ENCODE results near the gene PYY.

PYY gene

GRCh38 chr17:43917016-43917347 is 36.8 kb downstream of the PYY start:
- no peaks in the 10 kb centered on the region for H3K79me2 ChIP-seq (ENCODE audit: low read length)
- peak overlapping the region; percentile 37 for H2AFZ ChIP-seq (ENCODE audit: low read length)
- peak overlapping the region; percentile 65 for H3K4me3 ChIP-seq (ENCODE audit: low read length)
- H3K9ac ChIP-seq (ENCODE audit: low read length), result peak overlapping the region; percentile 43; the same call in 1 of the 2 replicates
- H3K9me2 ChIP-seq (replicated peaks; ENCODE audit: insufficient read depth, low read length), result no peaks in the 10 kb centered on the region
- no peaks in the 10 kb centered on the region for H4K20me1 ChIP-seq (ENCODE audit: insufficient read depth, low read length)
- no peaks in the 10 kb centered on the region for H3K36me3 ChIP-seq (replicated peaks; ENCODE audit: insufficient read depth, low read length)
- no peaks in the 10 kb centered on the region for H3K27me3 ChIP-seq (replicated peaks; ENCODE audit: insufficient read depth, low read length)
- H3K4me1 ChIP-seq (ENCODE audit: low read length), result no peaks in the 10 kb centered on the region
- TF ChIP-seq CTCF (IDR thresholded peaks at IDR 0.05; ENCODE audit: low read length) (no peak), EZH2phosphoT487 (IDR thresholded peaks at IDR 0.05; ENCODE audit: low read length) (no peak), EZH2 (optimal IDR thresholded peaks at IDR 0.05; ENCODE audit: low read depth, low read length) (no peak)
- no peak for DNase-seq
- H3K4me2 ChIP-seq (ENCODE audit: low read depth, low read length), result peak overlapping the region; percentile 56
- peak overlapping the region; percentile 49; the same call in 1 of the 2 replicates for H3K27ac ChIP-seq (ENCODE audit: low read length)
- no peaks in the 10 kb centered on the region for H3K9me3 ChIP-seq (replicated peaks; ENCODE audit: insufficient read depth, low read length)
- H3F3A ChIP-seq (ENCODE audit: insufficient read depth, low read length), result peaks cover 2% of the 10 kb centered on the region; the same call in 1 of the 2 replicates

GRCh38 chr17:43916385-43916784 is 37.4 kb downstream of the PYY start:
- peak overlapping the region; percentile 43; the same call in 1 of the 2 replicates for H3K9ac ChIP-seq (ENCODE audit: low read length)
- no peaks in the 10 kb centered on the region for H3K79me2 ChIP-seq (ENCODE audit: low read length)
- H3K27me3 ChIP-seq (replicated peaks; ENCODE audit: insufficient read depth, low read length), result no peaks in the 10 kb centered on the region
- no peaks in the 10 kb centered on the region for H4K20me1 ChIP-seq (ENCODE audit: insufficient read depth, low read length)
- H3F3A ChIP-seq (ENCODE audit: insufficient read depth, low read length), result peaks cover 2% of the 10 kb centered on the region; the same call in 1 of the 2 replicates
- H3K9me3 ChIP-seq (replicated peaks; ENCODE audit: insufficient read depth, low read length), result no peaks in the 10 kb centered on the region
- no peaks in the 10 kb centered on the region for H3K4me1 ChIP-seq (ENCODE audit: low read length)
- TF ChIP-seq CTCF (IDR thresholded peaks at IDR 0.05; ENCODE audit: low read length) (peak; percentile 25), EZH2phosphoT487 (IDR thresholded peaks at IDR 0.05; ENCODE audit: low read length) (no peak), EZH2 (optimal IDR thresholded peaks at IDR 0.05; ENCODE audit: low read depth, low read length) (no peak)
- no peaks in the 10 kb centered on the region for H3K36me3 ChIP-seq (replicated peaks; ENCODE audit: insufficient read depth, low read length)
- H3K9me2 ChIP-seq (replicated peaks; ENCODE audit: insufficient read depth, low read length), result no peaks in the 10 kb centered on the region
- peak overlapping the region; percentile 65 for H3K4me3 ChIP-seq (ENCODE audit: low read length)
- peak overlapping the region; percentile 49; the same call in 1 of the 2 replicates for H3K27ac ChIP-seq (ENCODE audit: low read length)
- peak; percentile 8 for DNase-seq
- H3K4me2 ChIP-seq (ENCODE audit: low read depth, low read length), result peak overlapping the region; percentile 56
- H2AFZ ChIP-seq (ENCODE audit: low read length), result peak overlapping the region; percentile 37

GRCh38 chr17:43915559-43915958 is 38.2 kb downstream of the PYY start:
- Histone ChIP-seq H2AFZ (ENCODE audit: low read length) (no peak overlapping the region), H3K79me2 (ENCODE audit: low read length) (no peaks in the 10 kb centered on the region), H3K36me3 (replicated peaks; ENCODE audit: insufficient read depth, low read length) (no peaks in the 10 kb centered on the region), H3K9me3 (replicated peaks; ENCODE audit: insufficient read depth, low read length) (no peaks in the 10 kb centered on the region), H3K9ac (ENCODE audit: low read length) (no peak overlapping the region), H3K9me2 (replicated peaks; ENCODE audit: insufficient read depth, low read length) (no peaks in the 10 kb centered on the region), H3K27me3 (replicated peaks; ENCODE audit: insufficient read depth, low read length) (no peaks in the 10 kb centered on the region), H3F3A (ENCODE audit: insufficient read depth, low read length) (peaks cover 2% of the 10 kb centered on the region; the same call in 1 of the 2 replicates), H3K4me1 (ENCODE audit: low read length) (no peaks in the 10 kb centered on the region), H3K4me3 (ENCODE audit: low read length) (no peak overlapping the region), H4K20me1 (ENCODE audit: insufficient read depth, low read length) (no peaks in the 10 kb centered on the region), H3K27ac (ENCODE audit: low read length) (no peak overlapping the region), H3K4me2 (ENCODE audit: low read depth, low read length) (no peak overlapping the region; the same call in 1 of the 2 replicates)
- no peak for DNase-seq
- TF ChIP-seq EZH2phosphoT487 (IDR thresholded peaks at IDR 0.05; ENCODE audit: low read length), result no peak
- no peak for TF ChIP-seq CTCF (IDR thresholded peaks at IDR 0.05; ENCODE audit: low read length)
- TF ChIP-seq EZH2 (optimal IDR thresholded peaks at IDR 0.05; ENCODE audit: low read depth, low read length), result no peak
